Glutamatergic neuron (in vitro differentiated cells): ENCODE results near the gene DHPS. TPM values are rescaled to one million over a fixed set of nuclear protein-coding genes. Genes with fewer than 3 reads are reported as not detected.

ENCODE experiments used
- DNase-seq: peaks from one replicate; pipeline ENCODE4 v3.0.0; 2022
- H3K27ac Mint-ChIP-seq: one replicate; pipeline ENCODE4 v1.8.0; 2020; ENCODE audit warnings: mild to moderate bottlenecking, mixed read lengths, inconsistent platforms; ENCODE audit not compliant: unreplicated experiment
- H3K27me3 Mint-ChIP-seq: one replicate; pipeline ENCODE4 v1.8.0; 2020; ENCODE audit warnings: mild to moderate bottlenecking, moderate library complexity, mixed read lengths, inconsistent platforms; ENCODE audit not compliant: unreplicated experiment
- H3K36me3 Mint-ChIP-seq: one replicate; pipeline ENCODE4 v1.8.0; 2020; ENCODE audit warnings: mild to moderate bottlenecking, mixed read lengths, inconsistent platforms; ENCODE audit not compliant: unreplicated experiment
- H3K4me1 Mint-ChIP-seq: one replicate; pipeline ENCODE4 v1.8.0; 2020; ENCODE audit warnings: mild to moderate bottlenecking, low read depth, mixed read lengths, inconsistent platforms; ENCODE audit not compliant: unreplicated experiment
- H3K4me3 Mint-ChIP-seq: one replicate; pipeline ENCODE4 v1.8.0; 2020; ENCODE audit warnings: mild to moderate bottlenecking, mixed read lengths, inconsistent platforms; ENCODE audit not compliant: unreplicated experiment
- H3K9me3 Mint-ChIP-seq: one replicate; pipeline ENCODE4 v1.8.0; 2020; ENCODE audit warnings: mild to moderate bottlenecking, moderate library complexity, mixed read lengths, inconsistent platforms; ENCODE audit not compliant: unreplicated experiment
- CTCF ChIP-seq: fragments of 200-600 bp; sonication (generic); IDR thresholded peaks from one replicate; pipeline ENCODE4 v1.5.0; 2021; ENCODE audit not compliant: partially characterized antibody, unreplicated experiment
- total RNA-seq: library from RNA; stranded (reverse); fragmentation: NEBNext Ultra II Directional; extraction: Animal tissue kit (Norgen Biotek cat#: 25700); gene quantifications from one replicate; pipeline ENCODE4 v1.2.1, GENCODE V29; 2021; ENCODE audit not compliant: unreplicated experiment

The DHPS gene
- total RNA-seq, 1 donor from 2014 or later: 116 TPM

- Mint-ChIP-seq H3K27ac (no peak overlapping the region), H3K4me1 (no peaks in the 10 kb centered on the region), H3K27me3 (peaks cover 5% of the 10 kb centered on the region), H3K36me3 (peaks cover 11% of the 10 kb centered on the region), H3K4me3 (no peak overlapping the region), H3K9me3 (peaks cover 1% of the 10 kb centered on the region)
- no peak for TF ChIP-seq CTCF
- no peak for DNase-seq
Observed at GRCh38 chr19:12652219-12652618, 29.5 kb downstream of the DHPS start.

GRCh38 chr19:12649941-12650340 is 31.7 kb downstream of the DHPS start:
- H3K36me3 Mint-ChIP-seq: peaks cover 4% of the 10 kb centered on the region
- TF ChIP-seq CTCF: no peak
- H3K27ac Mint-ChIP-seq: no peak overlapping the region
- peaks cover 1% of the 10 kb centered on the region for H3K9me3 Mint-ChIP-seq
- no peak overlapping the region for H3K4me3 Mint-ChIP-seq
- DNase-seq: no peak
- H3K27me3 Mint-ChIP-seq: peaks cover 4% of the 10 kb centered on the region
- H3K4me1 Mint-ChIP-seq: no peaks in the 10 kb centered on the region

GRCh38 chr19:12648088-12648487 is 33.6 kb downstream of the DHPS start:
- peaks cover 1% of the 10 kb centered on the region for H3K9me3 Mint-ChIP-seq
- no peaks in the 10 kb centered on the region for H3K4me1 Mint-ChIP-seq
- H3K27ac Mint-ChIP-seq: no peak overlapping the region
- TF ChIP-seq CTCF: no peak
- peaks cover 4% of the 10 kb centered on the region for H3K27me3 Mint-ChIP-seq
- H3K36me3 Mint-ChIP-seq: peaks cover 4% of the 10 kb centered on the region
- DNase-seq: no peak
- H3K4me3 Mint-ChIP-seq: no peak overlapping the region

GRCh38 chr19:12647490-12648071 is 34.1 kb downstream of the DHPS start:
- Mint-ChIP-seq H3K4me1 (no peaks in the 10 kb centered on the region), H3K27ac (no peak overlapping the region), H3K9me3 (peaks cover 1% of the 10 kb centered on the region), H3K4me3 (no peak overlapping the region), H3K36me3 (peaks cover 4% of the 10 kb centered on the region), H3K27me3 (peaks cover 4% of the 10 kb centered on the region)
- peak; percentile 41 for DNase-seq
- TF ChIP-seq CTCF: no peak

- no peak overlapping the region for H3K27ac Mint-ChIP-seq
- H3K36me3 Mint-ChIP-seq: peaks cover 4% of the 10 kb centered on the region
- peaks cover 1% of the 10 kb centered on the region for H3K9me3 Mint-ChIP-seq
- peaks cover 4% of the 10 kb centered on the region for H3K27me3 Mint-ChIP-seq
- no peaks in the 10 kb centered on the region for H3K4me1 Mint-ChIP-seq
- no peak overlapping the region for H3K4me3 Mint-ChIP-seq
- DNase-seq: no peak
- no peak for TF ChIP-seq CTCF
Observed at GRCh38 chr19:12647047-12647446, 34.6 kb downstream of the DHPS start.
